ENCODE data around the gene CELA2B.
"Not testable (repeated sequence)": the region's sequence is repeated elsewhere in the genome, so short reads cannot be mapped to it uniquely, and the experiment has no call there.

- TF ChIP-seq, protein P1, sequence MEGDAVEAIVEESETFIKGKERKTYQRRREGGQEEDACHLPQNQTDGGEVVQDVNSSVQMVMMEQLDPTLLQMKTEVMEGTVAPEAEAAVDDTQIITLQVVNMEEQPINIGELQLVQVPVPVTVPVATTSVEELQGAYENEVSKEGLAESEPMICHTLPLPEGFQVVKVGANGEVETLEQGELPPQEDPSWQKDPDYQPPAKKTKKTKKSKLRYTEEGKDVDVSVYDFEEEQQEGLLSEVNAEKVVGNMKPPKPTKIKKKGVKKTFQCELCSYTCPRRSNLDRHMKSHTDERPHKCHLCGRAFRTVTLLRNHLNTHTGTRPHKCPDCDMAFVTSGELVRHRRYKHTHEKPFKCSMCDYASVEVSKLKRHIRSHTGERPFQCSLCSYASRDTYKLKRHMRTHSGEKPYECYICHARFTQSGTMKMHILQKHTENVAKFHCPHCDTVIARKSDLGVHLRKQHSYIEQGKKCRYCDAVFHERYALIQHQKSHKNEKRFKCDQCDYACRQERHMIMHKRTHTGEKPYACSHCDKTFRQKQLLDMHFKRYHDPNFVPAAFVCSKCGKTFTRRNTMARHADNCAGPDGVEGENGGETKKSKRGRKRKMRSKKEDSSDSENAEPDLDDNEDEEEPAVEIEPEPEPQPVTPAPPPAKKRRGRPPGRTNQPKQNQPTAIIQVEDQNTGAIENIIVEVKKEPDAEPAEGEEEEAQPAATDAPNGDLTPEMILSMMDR (IDR thresholded peaks at IDR 0.05), result not testable (repeated sequence)
- TF ChIP-seq EZH2 (IDR thresholded peaks at IDR 0.05; ENCODE audit: borderline replicate concordance, insufficient read depth, low read depth, low read length, poor library complexity, severe bottlenecking), result not testable (repeated sequence)
These were observed 12.7 kb upstream of the CELA2B start for GRCh38 chr1:15463064-15463800.
